HG02763 (cell line): ENCODE results near the gene CABP4.

Experiments
- ATAC-seq: cut with Tn5 transposase; IDR thresholded peaks from one replicate; pipeline ENCODE4 v1.9.1; 2021; ENCODE audit warnings: mild to moderate bottlenecking, moderate library complexity; ENCODE audit not compliant: unreplicated experiment

CABP4 gene

DNA sequence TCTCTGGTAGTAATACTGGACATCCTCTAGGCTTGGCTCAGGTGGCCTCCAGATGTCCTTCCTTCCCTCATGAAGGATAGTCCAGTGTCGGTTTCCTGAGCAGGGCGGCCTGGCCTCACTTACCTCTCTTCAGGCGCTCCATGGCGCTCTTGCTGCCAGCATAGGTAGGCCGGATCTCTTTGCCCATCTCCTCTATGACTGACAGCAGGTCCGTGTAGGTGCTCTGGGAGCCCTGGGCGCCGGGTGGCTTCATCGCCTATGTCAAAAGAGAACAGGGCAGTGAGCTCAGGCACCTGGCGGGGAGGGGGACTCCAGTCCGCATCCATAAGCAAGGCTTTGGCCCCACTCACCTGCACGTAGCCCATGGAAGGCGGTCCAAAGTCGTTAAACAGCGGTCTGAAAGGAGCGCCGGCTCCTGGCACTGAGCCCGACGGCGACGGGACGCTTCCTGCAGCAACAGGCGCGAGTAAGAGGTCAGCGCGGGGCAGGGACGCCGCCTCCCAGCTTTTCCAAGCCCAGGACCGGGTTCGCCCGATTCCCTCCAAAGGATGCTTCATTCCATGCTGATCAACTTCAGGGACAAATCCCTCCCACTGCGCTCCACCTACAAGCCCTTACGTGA is 52.2 kb downstream of the CABP4 start:
- ATAC-seq, result no peak

- peak; percentile 75 for ATAC-seq
These were observed 52.8 kb downstream of the CABP4 start, which contains the start of gene CDK2AP2 for GRCh38 chr11:67507864-67508485. Gene CDK2AP2 (minus strand): TSS chr11:67508162. CDS start chr11:67508082, 80 bp downstream.

DNA sequence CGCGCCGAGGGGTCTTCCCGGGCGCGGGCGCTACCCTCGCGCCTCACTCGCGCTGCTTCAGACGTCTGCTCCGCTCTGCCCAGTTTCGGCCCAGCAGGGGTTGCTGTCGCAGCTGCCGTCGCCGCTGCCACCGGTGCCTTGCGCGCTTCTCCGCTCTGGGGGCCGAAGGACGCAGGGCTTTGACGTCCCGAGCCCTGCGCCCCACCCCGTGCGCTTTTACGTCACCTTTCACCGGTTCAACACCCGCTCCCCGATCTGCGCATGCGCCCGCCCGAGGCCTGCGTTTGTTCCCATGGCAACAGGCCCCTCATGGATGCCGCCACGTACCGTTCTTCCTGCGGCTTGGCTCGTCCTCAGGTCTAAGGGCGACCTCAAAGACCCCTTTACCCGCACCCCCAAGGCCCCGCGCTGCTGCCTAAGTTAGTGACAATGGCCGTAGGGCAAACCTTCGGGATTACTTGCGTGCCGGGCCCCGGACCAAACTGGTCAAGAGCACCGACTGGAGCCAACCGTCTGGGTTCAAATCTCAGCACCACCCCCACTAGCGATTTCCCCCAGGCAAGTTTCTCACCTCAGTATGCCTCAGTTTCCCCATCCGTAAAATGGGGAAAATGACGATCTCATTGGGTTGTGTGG is 53.5 kb downstream of the CABP4 start:
- peak; percentile 40 for ATAC-seq

- no peak for ATAC-seq
These were observed 54.8 kb downstream of the CABP4 start for GRCh38 chr11:67510023-67510345.
